ENCODE measurements around the gene AVPR2.

The AVPR2 gene

GRCh38 chrX:153913211-153913610 is 8.7 kb downstream of the AVPR2 start:
- no peak overlapping the region for H3K4me3 ChIP-seq (ENCODE audit: low read depth, low read length)
- no peak for TF ChIP-seq CTCF (IDR thresholded peaks at IDR 0.05; ENCODE audit: low read depth, low read length, missing control alignments)
- no peak for DNase-seq (ENCODE audit: low read depth)

- DNase-seq (ENCODE audit: low read depth) = no peak
- no peak overlapping the region for H3K4me3 ChIP-seq (ENCODE audit: low read depth, low read length)
- no peak for TF ChIP-seq CTCF (IDR thresholded peaks at IDR 0.05; ENCODE audit: low read depth, low read length, missing control alignments)
Measured at GRCh38 chrX:153913701-153914100, 9.2 kb downstream of the AVPR2 start.

GRCh38 chrX:153917869-153918268 is 13.4 kb downstream of the AVPR2 start:
- DNase-seq (ENCODE audit: low read depth) = no peak
- H3K4me3 ChIP-seq (ENCODE audit: low read depth, low read length) = no peak overlapping the region
- no peak for TF ChIP-seq CTCF (IDR thresholded peaks at IDR 0.05; ENCODE audit: low read depth, low read length, missing control alignments)

- no peak overlapping the region for H3K4me3 ChIP-seq (ENCODE audit: low read depth, low read length)
- no peak for TF ChIP-seq CTCF (IDR thresholded peaks at IDR 0.05; ENCODE audit: low read depth, low read length, missing control alignments)
- no peak for DNase-seq (ENCODE audit: low read depth)
Measured at GRCh38 chrX:153919281-153919680, 14.8 kb downstream of the AVPR2 start.

GRCh38 chrX:153920546-153920945 is 16.1 kb downstream of the AVPR2 start:
- no peak for TF ChIP-seq CTCF (IDR thresholded peaks at IDR 0.05; ENCODE audit: low read depth, low read length, missing control alignments)
- no peak overlapping the region for H3K4me3 ChIP-seq (ENCODE audit: low read depth, low read length)
- no peak for DNase-seq (ENCODE audit: low read depth)

- no peak for TF ChIP-seq CTCF (IDR thresholded peaks at IDR 0.05; ENCODE audit: low read depth, low read length, missing control alignments)
- DNase-seq (ENCODE audit: low read depth) = no peak
- no peak overlapping the region for H3K4me3 ChIP-seq (ENCODE audit: low read depth, low read length)
Measured at GRCh38 chrX:153921070-153921469, 16.6 kb downstream of the AVPR2 start.

- no peak for TF ChIP-seq CTCF (IDR thresholded peaks at IDR 0.05; ENCODE audit: low read depth, low read length, missing control alignments)
- no peak for DNase-seq (ENCODE audit: low read depth)
- no peak overlapping the region for H3K4me3 ChIP-seq (ENCODE audit: low read depth, low read length)
Measured at GRCh38 chrX:153921511-153922446, 17.3 kb downstream of the AVPR2 start.

Data from GM12864 (cell line).